Activated T-helper 1 cell treated with anti-CD3 and anti-CD28 coated beads, Interleukin-12 subunit alpha, Interleukin-12 subunit beta, Interleukin-2, Interleukin-4 antibody, amounts not matched to agents 30 ng/mL and 10 ng/mL and 1 ng/mL, durations not matched to agents 14 hours and 24 hours and 36 hours (primary cell): ENCODE data around the gene ZDHHC20. TPM values are rescaled to one million over a fixed set of nuclear protein-coding genes. Genes with fewer than 3 reads are reported as not detected.

ENCODE experiments used
- DNase-seq: peaks from one replicate; pipeline ENCODE4 v3.0.0; 2021; ENCODE audit warnings: low spot score
- H3K27ac Mint-ChIP-seq: one replicate; pipeline ENCODE4 v1.8.0; 2021; ENCODE audit warnings: mild to moderate bottlenecking, mixed read lengths
- H3K27me3 Mint-ChIP-seq: one replicate; pipeline ENCODE4 v1.8.0; 2022; ENCODE audit warnings: mild to moderate bottlenecking, moderate library complexity, mixed read lengths; ENCODE audit not compliant: insufficient read depth
- H3K36me3 Mint-ChIP-seq: one replicate; pipeline ENCODE4 v1.8.0; 2021; ENCODE audit warnings: low read depth, mixed read lengths
- H3K4me1 Mint-ChIP-seq: one replicate; pipeline ENCODE4 v1.8.0; 2021; ENCODE audit warnings: low read depth, mixed read lengths
- H3K4me3 Mint-ChIP-seq: one replicate; pipeline ENCODE4 v1.8.0; 2021; ENCODE audit warnings: mild to moderate bottlenecking, moderate library complexity, mixed read lengths
- H3K9me3 Mint-ChIP-seq: one replicate; pipeline ENCODE4 v1.8.0; 2021; ENCODE audit warnings: mixed read lengths
- intact Hi-C: fragments of 100-400 bp; cut with micrococcal nuclease; formaldehyde crosslinking; loops from one replicate; pipeline ENCODE4 v1.15.1; 2024
- total RNA-seq: library from RNA; stranded (reverse); gene quantifications from 2 replicates; pipeline ENCODE4 v1.2.3, GENCODE V29; 2022

The ZDHHC20 gene
- total RNA-seq, 1 donor from 2014 or later: 61.2 TPM

- intact Hi-C loops: loop anchor here (1.0 kb wide), 1 partner anchor 31 kb away; no protein-coding TSS in a partner anchor
- Mint-ChIP-seq H3K27ac (peak overlapping the region; percentile 28), H3K36me3 (peaks cover 20% of the 10 kb centered on the region), H3K4me1 (peaks cover 50% of the 10 kb centered on the region), H3K27me3 (no peaks in the 10 kb centered on the region), H3K4me3 (peak overlapping the region; percentile 4), H3K9me3 (no peaks in the 10 kb centered on the region)
- no peak for DNase-seq
Observed at GRCh38 chr13:21328836-21329477, 130.1 kb downstream of the ZDHHC20 start.

DNA sequence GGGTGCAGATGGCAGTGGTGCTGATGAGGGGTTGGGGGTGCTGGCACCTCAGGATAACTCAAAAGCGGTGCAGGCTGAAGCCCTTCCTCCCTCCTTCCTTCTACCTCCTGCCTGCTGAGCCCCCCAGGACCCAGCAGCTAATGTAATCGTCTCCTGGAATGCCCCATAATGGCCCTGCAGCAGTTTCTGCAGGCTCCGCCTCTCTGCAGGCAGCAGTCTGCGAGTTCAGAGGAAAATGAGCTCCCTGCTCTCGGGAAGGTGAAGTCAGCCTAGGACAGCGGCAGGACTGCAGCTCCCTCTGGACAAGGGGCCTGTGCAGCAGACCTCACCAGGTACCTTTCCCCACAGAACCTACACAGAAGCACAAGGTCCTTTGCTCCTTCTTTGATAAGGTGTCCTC is 130.9 kb downstream of the ZDHHC20 start:
- Mint-ChIP-seq H3K27me3 (no peaks in the 10 kb centered on the region), H3K4me3 (no peak overlapping the region), H3K36me3 (peaks cover 20% of the 10 kb centered on the region), H3K9me3 (no peaks in the 10 kb centered on the region), H3K27ac (no peak overlapping the region), H3K4me1 (peaks cover 50% of the 10 kb centered on the region)
- intact Hi-C loops: no loop called here
- DNase-seq: no peak

- Mint-ChIP-seq H3K36me3 (peaks cover 20% of the 10 kb centered on the region), H3K4me3 (no peak overlapping the region), H3K27ac (no peak overlapping the region), H3K4me1 (peaks cover 44% of the 10 kb centered on the region), H3K9me3 (no peaks in the 10 kb centered on the region), H3K27me3 (no peaks in the 10 kb centered on the region)
- no peak for DNase-seq
- intact Hi-C loops: no loop called here
Observed at GRCh38 chr13:21326155-21327031, 132.7 kb downstream of the ZDHHC20 start.

- no peaks in the 10 kb centered on the region for H3K9me3 Mint-ChIP-seq
- peaks cover 29% of the 10 kb centered on the region for H3K4me1 Mint-ChIP-seq
- no peak overlapping the region for H3K4me3 Mint-ChIP-seq
- DNase-seq: no peak
- intact Hi-C loops: no loop called here
- peaks cover 12% of the 10 kb centered on the region for H3K36me3 Mint-ChIP-seq
- no peak overlapping the region for H3K27ac Mint-ChIP-seq
- H3K27me3 Mint-ChIP-seq: no peaks in the 10 kb centered on the region
Observed at GRCh38 chr13:21324803-21325202, 134.3 kb downstream of the ZDHHC20 start.

DNA sequence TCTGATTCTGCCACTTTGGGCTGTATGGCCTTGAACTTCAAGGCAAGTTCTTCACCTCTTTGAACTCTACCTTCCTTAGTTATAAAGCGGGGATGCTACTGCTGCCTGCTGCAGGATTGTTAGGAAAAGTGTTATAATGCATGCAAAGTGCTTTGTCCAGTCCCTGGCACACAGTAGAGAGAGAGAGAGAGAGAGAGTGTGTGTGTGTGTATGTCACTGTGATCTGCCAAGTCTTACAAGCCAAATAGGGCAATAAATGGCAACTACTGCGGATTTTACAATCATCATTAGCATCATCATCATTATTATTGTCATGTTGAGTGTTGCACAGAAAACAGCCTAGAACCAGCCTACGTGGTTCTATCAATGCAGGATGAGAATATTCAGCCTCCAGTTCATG is 136.1 kb downstream of the ZDHHC20 start:
- Mint-ChIP-seq H3K27ac (no peak overlapping the region), H3K4me1 (peaks cover 11% of the 10 kb centered on the region), H3K36me3 (peaks cover 9% of the 10 kb centered on the region), H3K9me3 (no peaks in the 10 kb centered on the region), H3K4me3 (no peak overlapping the region), H3K27me3 (no peaks in the 10 kb centered on the region)
- no peak for DNase-seq
- intact Hi-C loops: no loop called here

Other genes with a start within 250 kb of the ZDHHC20 start
- 32.5 and 33.8 TPM in 2 replicates for gene MICU2, start 144.9 kb upstream of the ZDHHC20 start, total RNA-seq
- 0.23 and 0.47 TPM in 2 replicates for gene FGF9, start 211.8 kb upstream of the ZDHHC20 start, total RNA-seq